ENCODE measurements around the gene PALD1.

PALD1 gene

DNA sequence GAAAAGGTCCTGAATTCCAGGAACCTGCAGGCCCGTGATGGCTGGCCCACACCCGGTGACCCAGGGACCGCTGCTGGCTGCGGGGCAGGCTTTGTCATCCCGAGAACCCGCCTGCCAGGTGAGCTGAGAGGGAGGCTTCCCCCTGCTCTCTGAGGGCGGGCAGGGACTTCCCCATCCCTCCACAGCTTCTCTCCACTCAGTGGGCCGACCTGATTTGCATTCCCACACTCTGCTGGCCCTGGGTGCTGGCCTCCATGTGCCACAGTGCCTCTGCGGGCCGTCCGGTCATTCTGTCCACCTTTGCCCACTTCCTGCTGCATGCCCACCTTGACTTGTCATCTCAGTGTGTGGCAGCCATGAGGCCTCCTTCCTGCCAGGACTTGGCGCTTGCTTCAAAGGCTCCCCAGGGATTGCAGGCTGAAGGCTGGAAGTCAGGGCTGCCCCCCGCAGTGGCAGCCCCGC lies 35.3 kb downstream of the PALD1 start:
- no peak for DNase-seq (ENCODE audit: low read depth in 1 of 2, low spot score in 1 of 2)
- Histone ChIP-seq H3K4me3 (replicated peaks; ENCODE audit: insufficient read depth, low read length) (no peak overlapping the region), H3K27ac (replicated peaks) (no peak overlapping the region), H3K27me3 (ENCODE audit: insufficient read depth, poor library complexity, severe bottlenecking) (no peaks in the 10 kb centered on the region)
- no peak for TF ChIP-seq SPI1 (IDR thresholded peaks at IDR 0.05; ENCODE audit: borderline replicate concordance, low read depth)
- no peak for TF ChIP-seq POLR2AphosphoS5 (IDR thresholded peaks at IDR 0.05; ENCODE audit: low read depth)
- TF ChIP-seq, protein P1, sequence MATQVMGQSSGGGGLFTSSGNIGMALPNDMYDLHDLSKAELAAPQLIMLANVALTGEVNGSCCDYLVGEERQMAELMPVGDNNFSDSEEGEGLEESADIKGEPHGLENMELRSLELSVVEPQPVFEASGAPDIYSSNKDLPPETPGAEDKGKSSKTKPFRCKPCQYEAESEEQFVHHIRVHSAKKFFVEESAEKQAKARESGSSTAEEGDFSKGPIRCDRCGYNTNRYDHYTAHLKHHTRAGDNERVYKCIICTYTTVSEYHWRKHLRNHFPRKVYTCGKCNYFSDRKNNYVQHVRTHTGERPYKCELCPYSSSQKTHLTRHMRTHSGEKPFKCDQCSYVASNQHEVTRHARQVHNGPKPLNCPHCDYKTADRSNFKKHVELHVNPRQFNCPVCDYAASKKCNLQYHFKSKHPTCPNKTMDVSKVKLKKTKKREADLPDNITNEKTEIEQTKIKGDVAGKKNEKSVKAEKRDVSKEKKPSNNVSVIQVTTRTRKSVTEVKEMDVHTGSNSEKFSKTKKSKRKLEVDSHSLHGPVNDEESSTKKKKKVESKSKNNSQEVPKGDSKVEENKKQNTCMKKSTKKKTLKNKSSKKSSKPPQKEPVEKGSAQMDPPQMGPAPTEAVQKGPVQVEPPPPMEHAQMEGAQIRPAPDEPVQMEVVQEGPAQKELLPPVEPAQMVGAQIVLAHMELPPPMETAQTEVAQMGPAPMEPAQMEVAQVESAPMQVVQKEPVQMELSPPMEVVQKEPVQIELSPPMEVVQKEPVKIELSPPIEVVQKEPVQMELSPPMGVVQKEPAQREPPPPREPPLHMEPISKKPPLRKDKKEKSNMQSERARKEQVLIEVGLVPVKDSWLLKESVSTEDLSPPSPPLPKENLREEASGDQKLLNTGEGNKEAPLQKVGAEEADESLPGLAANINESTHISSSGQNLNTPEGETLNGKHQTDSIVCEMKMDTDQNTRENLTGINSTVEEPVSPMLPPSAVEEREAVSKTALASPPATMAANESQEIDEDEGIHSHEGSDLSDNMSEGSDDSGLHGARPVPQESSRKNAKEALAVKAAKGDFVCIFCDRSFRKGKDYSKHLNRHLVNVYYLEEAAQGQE (IDR thresholded peaks at IDR 0.05; ENCODE audit: insufficient replicate concordance, low read depth) = no peak
- no peak for TF ChIP-seq GABPA (IDR thresholded peaks at IDR 0.05; ENCODE audit: low read depth)
- TF ChIP-seq, protein P2, sequence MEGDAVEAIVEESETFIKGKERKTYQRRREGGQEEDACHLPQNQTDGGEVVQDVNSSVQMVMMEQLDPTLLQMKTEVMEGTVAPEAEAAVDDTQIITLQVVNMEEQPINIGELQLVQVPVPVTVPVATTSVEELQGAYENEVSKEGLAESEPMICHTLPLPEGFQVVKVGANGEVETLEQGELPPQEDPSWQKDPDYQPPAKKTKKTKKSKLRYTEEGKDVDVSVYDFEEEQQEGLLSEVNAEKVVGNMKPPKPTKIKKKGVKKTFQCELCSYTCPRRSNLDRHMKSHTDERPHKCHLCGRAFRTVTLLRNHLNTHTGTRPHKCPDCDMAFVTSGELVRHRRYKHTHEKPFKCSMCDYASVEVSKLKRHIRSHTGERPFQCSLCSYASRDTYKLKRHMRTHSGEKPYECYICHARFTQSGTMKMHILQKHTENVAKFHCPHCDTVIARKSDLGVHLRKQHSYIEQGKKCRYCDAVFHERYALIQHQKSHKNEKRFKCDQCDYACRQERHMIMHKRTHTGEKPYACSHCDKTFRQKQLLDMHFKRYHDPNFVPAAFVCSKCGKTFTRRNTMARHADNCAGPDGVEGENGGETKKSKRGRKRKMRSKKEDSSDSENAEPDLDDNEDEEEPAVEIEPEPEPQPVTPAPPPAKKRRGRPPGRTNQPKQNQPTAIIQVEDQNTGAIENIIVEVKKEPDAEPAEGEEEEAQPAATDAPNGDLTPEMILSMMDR (IDR thresholded peaks at IDR 0.05; ENCODE audit: insufficient read depth, low read length) = no peak

GRCh38 chr10:70514591-70514990 lies 36.0 kb downstream of the PALD1 start:
- DNase-seq (ENCODE audit: low read depth in 1 of 2, low spot score in 1 of 2) = no peak
- TF ChIP-seq, protein P2 (IDR thresholded peaks at IDR 0.05; ENCODE audit: insufficient read depth, low read length) = no peak
- TF ChIP-seq, protein P1 (IDR thresholded peaks at IDR 0.05; ENCODE audit: insufficient replicate concordance, low read depth) = no peak
- TF ChIP-seq GABPA (IDR thresholded peaks at IDR 0.05; ENCODE audit: low read depth) = no peak
- no peak for TF ChIP-seq SPI1 (IDR thresholded peaks at IDR 0.05; ENCODE audit: borderline replicate concordance, low read depth)
- no peak for TF ChIP-seq POLR2AphosphoS5 (IDR thresholded peaks at IDR 0.05; ENCODE audit: low read depth)
- H3K27ac ChIP-seq (replicated peaks) = no peak overlapping the region
- H3K27me3 ChIP-seq (ENCODE audit: insufficient read depth, poor library complexity, severe bottlenecking) = no peaks in the 10 kb centered on the region
- no peak overlapping the region for H3K4me3 ChIP-seq (replicated peaks; ENCODE audit: insufficient read depth, low read length)

DNA sequence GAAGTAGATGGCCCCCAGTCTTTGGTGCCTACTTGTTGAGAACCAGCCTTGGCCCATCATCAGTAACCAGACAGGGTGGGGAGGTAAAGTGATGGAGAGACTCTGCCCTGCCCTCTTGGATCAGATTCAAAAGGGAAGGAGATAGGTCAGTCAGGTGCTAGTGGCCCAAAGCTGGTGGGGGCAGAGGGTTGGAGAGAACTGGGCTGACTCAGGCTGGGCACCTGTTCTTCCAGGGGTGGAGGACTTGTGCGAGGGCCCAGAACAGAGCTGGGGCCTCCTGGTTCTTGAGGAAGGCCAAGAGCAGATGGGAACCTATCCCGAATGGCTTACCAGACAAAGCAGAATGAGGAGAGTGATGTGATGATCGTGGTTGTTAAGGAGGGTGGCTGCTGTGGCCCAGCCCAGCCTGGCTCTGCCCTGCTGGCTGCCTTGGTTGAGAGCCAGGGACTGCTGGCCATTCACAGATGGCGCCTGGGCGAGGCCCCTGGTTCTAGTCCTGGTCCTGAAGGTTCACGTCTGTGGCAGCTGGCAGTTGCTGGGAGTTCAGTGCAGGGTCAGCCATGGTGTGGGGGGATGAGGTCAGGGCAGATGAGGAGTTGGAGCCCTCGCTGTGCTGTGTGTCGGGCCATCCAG lies 36.6 kb downstream of the PALD1 start:
- H3K4me3 ChIP-seq (replicated peaks; ENCODE audit: insufficient read depth, low read length) = no peak overlapping the region
- DNase-seq (ENCODE audit: low read depth in 1 of 2, low spot score in 1 of 2) = no peak
- TF ChIP-seq SPI1 (IDR thresholded peaks at IDR 0.05; ENCODE audit: borderline replicate concordance, low read depth) = no peak
- TF ChIP-seq, protein P1 (IDR thresholded peaks at IDR 0.05; ENCODE audit: insufficient replicate concordance, low read depth) = no peak
- no peak for TF ChIP-seq POLR2AphosphoS5 (IDR thresholded peaks at IDR 0.05; ENCODE audit: low read depth)
- no peak for TF ChIP-seq GABPA (IDR thresholded peaks at IDR 0.05; ENCODE audit: low read depth)
- TF ChIP-seq, protein P2 (IDR thresholded peaks at IDR 0.05; ENCODE audit: insufficient read depth, low read length) = no peak
- no peak overlapping the region for H3K27ac ChIP-seq (replicated peaks)
- no peaks in the 10 kb centered on the region for H3K27me3 ChIP-seq (ENCODE audit: insufficient read depth, poor library complexity, severe bottlenecking)

Data from HL-60 (cell line).